GM18951 (cell line): ENCODE data around the gene APOBEC3A.
"Not testable (repeated sequence)": the region's sequence is repeated elsewhere in the genome, so short reads cannot be mapped to it uniquely, and the experiment has no call there.

Source experiments
- POLR2A ChIP-seq: IDR thresholded peaks from 4 replicates; pipeline ENCODE4 v1.6.1; 2011; ENCODE audit warnings: mild to moderate bottlenecking; ENCODE audit not compliant: insufficient read length, insufficient read depth; ENCODE audit errors: extremely low read depth
- in situ Hi-C: fragments of 300-500 bp; cut with MboI; formaldehyde crosslinking; loops from one replicate; pipeline ENCODE4 v1.12.0; 2022; ENCODE audit warnings: low sequenced_read_pairs, mixed read lengths, inconsistent platforms; ENCODE audit not compliant: unreplicated experiment

APOBEC3A gene

GRCh38 chr22:38956551-38956950 lies 858 bp upstream of the APOBEC3A start:
- no peak for TF ChIP-seq POLR2A
- in situ Hi-C loops: no loop called here

GRCh38 chr22:38957808-38958650 lies 620 bp downstream of the APOBEC3A start:
- no peak for TF ChIP-seq POLR2A
- in situ Hi-C loops: no loop called here

DNA sequence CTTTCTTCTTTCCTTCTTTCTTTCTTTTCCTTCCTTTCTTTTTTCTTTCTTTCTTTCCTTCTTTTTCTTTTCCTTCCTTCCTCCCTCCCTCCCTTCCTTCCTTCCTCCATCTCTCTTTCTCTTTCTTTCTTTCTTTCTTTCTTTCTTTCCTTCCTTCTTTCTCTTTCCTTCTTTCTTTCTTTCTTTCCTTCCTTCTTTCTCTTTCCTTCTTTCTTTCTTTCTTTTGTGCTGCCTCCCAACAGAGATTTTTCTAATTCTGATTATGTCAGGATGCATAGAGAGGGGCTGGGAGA lies 1.2 kb downstream of the APOBEC3A start:
- in situ Hi-C loops: not testable (repeated sequence)

DNA sequence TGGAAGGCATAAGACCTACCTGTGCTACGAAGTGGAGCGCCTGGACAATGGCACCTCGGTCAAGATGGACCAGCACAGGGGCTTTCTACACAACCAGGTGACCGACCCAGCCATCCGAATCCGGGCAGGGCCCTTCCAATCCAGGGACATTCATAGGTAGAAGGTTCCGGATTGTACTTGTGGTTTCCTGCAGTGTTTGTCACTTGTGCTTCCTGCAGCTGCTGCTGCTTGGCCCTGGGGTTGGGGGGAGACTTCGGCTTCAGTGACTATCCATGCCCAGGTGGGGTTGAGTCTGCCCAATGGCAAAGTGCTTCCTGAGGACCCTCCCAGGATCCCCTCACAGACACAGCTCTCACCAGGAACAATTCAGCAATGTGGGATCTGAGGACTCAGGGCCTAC lies 2.2 kb downstream of the APOBEC3A start:
- in situ Hi-C loops: no loop called here
- TF ChIP-seq POLR2A: no peak

DNA sequence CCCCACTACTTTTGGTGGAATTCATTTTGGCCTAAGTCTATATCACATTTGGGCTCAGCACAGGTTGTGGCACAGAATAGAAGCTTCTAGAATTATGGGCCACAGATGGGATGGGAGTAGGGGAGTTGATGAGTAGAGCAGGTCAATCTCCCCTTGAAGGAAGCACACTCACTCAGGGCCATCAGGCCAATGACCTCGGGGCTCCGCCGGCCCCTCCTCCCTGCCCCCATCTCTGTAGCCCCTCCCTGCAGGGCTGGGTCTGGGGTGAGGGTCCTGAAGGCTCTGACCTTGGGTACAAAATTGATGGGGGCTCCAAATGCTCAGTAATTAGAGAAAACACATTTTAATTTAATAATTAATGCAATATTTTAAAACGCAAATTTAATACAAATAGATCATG lies 3.3 kb downstream of the APOBEC3A start:
- in situ Hi-C loops: not testable (repeated sequence)

- in situ Hi-C loops: not testable (repeated sequence)
Measured at GRCh38 chr22:38963291-38963738, 5.9 kb downstream of the APOBEC3A start.

- no peak for TF ChIP-seq POLR2A
- in situ Hi-C loops: no loop called here
Measured at GRCh38 chr22:38963872-38964271, 6.5 kb downstream of the APOBEC3A start.

DNA sequence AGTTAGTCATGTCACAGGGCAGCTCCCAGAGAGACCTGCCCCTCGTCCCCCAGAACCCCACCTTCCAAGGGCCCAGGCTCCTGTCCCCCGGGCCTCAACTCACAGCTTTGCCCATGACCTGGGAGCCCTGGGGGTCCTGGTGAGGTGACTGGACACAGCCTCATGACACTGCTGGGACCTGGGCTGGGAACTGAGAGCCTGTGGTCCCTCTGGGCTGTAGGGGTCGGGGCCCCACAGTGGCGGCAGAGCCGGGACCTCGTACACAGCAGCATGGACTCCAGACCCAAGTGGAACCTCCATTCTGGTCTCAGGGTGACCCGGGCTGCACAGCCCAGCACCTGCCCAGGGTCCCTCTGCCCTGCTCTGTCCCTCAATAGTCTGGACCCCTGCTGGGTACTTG lies 6.9 kb downstream of the APOBEC3A start:
- in situ Hi-C loops: no loop called here
- TF ChIP-seq POLR2A: no peak

DNA sequence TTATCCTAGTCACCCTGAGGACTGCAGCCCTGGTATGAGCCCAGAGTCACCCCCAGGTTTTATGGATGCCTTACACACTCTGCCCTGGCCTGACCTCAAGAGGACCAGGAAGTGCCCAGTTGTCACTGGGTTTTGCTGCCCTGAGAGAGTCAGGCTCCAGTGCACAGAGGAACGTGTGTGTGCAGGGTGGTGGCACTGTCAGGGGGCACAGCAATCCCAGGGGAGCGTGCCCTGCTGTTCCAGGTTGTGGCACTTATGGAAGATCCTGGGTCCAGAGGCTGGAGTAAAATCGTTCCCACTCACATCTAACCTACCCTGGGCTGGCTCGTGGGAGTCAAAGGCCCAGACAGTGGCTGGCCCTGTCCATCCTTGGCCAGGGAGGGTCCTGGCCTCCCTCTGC lies 7.6 kb downstream of the APOBEC3A start:
- TF ChIP-seq POLR2A: no peak
- in situ Hi-C loops: no loop called here

GRCh38 chr22:38965614-38966379 lies 8.4 kb downstream of the APOBEC3A start:
- in situ Hi-C loops: no loop called here
- TF ChIP-seq POLR2A: no peak

GRCh38 chr22:38966380-38966702 lies 8.9 kb downstream of the APOBEC3A start:
- in situ Hi-C loops: no loop called here
- no peak for TF ChIP-seq POLR2A

GRCh38 chr22:38966942-38967341 lies 9.5 kb downstream of the APOBEC3A start:
- in situ Hi-C loops: no loop called here
- TF ChIP-seq POLR2A: no peak

- in situ Hi-C loops: no loop called here
- TF ChIP-seq POLR2A: no peak
Measured at GRCh38 chr22:38967451-38968450, 10.3 kb downstream of the APOBEC3A start.
